Left forelimb (tissue), 1 donor: ENCODE data around the gene ELMO1.

Experiments used
- DNase-seq: peaks from one replicate; pipeline ENCODE4 v3.0.0-alpha.2; 2018; ENCODE audit warnings: low spot score

Gene ELMO1

DNA sequence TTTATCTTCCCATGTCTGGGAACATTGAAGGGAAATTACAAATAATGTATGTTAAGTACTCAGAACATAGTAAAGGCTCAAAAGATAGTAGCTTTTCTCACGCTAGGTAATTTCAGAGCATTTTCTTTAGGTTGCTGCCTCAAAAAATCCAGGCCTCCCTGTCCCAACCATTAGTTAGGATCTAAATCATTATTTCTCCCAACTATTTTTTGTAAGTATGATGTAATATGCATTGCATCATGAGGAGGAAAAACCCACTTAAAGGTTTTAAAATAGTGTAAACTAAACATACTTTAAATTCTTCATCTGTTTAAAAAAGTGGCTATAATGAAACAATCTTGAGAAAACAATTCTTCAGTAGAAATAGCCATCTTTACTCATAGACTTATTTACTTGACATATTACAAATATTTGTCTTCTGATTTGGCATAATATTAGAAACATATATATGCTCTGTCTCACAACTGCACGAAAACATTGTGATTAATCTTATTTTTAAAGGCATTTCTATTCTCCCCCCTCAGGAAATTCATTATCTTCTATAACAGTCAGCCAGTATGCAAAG is 329.3 kb downstream of the ELMO1 start:
- DNase-seq: no peak

DNA sequence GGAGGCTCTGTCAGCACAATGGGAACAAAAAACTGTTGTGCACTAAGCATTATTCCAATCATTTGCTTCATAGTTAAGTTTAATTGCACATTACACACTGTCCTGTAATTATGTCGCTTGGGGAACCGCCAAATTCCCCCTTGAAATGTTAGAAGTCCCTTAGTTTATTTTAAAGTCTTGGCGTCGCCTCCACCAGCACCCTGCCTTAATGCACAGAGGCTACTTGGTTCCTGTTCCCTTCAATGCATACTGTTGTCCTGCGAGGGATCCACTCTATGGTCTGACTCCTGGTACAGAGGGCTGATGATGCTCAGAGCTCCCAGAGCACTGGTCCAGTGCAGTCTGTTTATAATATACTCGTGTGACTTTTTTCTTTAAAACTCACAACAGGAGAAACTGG is 330.7 kb downstream of the ELMO1 start:
- DNase-seq: no peak

GRCh38 chr7:37117292-37117691 is 331.4 kb downstream of the ELMO1 start:
- no peak for DNase-seq

GRCh38 chr7:37116093-37116701 is 332.5 kb downstream of the ELMO1 start:
- DNase-seq: no peak

DNA sequence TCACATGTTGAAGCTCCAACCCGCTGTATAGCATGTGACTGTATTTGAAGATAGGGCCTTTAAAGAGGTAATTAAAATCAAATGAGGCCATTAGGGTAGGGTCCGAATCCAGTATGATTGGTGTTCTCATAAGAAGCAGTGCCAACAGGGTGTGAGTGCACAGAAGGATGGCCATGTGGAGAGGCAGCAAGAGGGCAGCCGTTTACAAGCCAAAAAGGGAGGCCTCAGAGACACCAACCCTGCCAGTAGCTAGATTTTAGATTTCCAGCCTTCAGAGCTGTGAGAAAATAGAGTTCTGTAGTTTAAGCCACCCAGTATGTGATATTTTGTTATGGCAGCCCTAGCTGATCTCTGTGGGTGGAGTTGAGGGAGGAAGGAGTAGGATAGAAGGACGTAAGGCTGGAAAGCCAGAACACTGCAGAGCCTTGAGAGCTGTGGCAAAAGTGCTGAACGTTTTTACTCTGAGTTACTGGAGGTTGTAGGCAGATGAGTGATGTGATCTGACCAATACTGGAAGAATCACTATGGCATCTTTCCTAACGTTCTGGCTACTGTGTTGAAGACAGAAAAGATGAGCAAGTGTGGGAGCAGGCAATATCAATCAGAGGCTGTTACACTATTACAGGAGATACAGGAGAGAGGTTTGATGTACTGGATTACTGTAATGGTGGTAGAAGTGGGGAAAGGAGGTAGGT is 334.9 kb downstream of the ELMO1 start:
- DNase-seq: no peak

DNA sequence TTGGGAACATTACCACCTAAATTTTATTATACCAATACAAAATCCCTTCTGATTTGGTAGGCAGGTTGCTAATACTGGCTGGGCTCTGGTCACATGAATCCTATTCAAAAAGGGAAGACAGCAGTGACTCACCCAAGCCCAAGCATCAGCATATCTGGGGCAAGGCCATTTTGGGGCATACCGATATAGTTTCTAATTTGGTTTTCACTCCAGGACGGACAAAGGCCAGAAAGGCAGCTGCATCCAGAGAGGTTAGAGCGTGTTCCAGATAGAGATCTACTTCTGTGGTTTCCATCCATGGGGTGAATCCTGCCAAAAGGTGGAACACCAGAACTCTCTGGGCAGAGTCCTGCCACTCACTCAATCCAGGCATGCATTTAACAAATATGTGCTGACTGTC is 335.8 kb downstream of the ELMO1 start:
- DNase-seq: no peak

- DNase-seq: no peak
Observed at GRCh38 chr7:37112218-37112617, 336.4 kb downstream of the ELMO1 start.

DNA sequence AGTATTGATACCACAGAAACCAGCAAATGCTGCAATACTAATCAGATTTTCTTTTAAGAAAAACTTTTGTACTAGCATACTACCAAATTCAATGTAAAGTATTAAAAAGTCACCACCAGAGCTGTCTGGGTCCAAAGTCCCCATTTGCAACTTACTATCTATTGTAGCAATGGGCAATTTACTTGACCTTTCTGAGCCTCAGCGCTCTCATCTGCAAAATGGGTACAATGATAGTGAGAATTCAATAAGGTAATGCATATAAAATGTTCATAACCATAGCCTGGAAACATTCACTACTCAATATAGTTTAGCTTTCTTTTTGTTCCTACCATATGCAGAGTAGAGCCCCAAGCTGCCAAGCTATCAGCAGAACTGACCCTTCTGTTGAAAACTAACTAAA is 337.2 kb downstream of the ELMO1 start:
- no peak for DNase-seq

DNA sequence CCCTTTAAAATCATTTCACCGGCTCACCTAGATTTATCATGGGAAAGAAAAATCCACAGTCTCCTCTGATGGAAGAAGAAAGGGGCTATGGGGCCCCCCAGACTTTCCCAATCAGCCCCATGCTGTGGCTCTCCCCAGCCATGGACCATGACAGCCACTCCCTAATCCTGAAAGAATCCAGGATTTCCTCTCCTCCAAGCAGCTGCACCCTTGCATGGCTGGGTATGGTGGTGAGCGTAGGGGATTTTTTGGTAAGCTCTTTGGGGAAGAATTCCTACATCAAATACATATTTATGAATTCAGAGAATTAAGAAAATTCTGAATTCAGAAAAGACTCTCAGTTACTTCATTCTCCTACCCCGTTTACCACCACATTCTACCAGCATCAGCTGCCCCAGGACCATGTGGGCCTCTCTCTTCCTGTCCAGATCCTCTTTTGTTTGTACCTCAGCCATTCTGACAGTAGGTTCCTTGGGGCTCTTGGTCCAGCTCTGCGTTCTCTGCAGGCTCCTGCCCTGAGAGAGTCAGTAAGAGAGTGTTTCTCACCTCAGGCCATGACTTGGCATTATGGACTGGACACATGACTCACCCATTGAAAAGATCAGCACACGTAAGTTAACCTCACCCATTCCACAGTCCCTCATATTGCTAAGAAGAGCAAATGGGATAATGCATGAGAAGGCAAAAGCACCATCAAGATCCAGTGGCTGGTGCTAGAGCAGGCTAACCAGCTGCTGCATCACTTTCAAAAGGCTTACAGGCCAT is 337.8 kb downstream of the ELMO1 start:
- DNase-seq: no peak

GRCh38 chr7:37109843-37110242 is 338.8 kb downstream of the ELMO1 start:
- DNase-seq: no peak

- no peak for DNase-seq
Observed at GRCh38 chr7:37109016-37109683, 339.5 kb downstream of the ELMO1 start.

DNA sequence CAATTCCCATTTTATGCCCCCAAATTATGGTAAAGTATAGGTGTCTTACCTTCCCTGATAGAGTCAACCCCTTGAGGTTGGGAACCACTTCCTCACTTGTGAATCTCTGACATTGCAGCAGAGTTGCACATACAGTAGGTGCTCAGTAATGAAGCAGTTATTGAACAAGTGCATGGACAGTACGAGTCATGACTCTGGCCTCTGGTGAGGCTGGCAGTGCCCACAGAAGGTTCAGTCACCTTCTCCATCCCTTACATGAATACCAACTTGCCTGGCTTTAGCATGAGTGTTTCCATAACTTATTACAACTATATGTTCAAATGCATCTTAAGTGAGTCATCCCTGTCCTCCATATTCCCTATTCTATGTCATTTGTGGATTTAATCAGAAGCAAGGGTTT is 340.0 kb downstream of the ELMO1 start:
- DNase-seq: no peak

- no peak for DNase-seq
Observed at GRCh38 chr7:37107047-37107750, 341.5 kb downstream of the ELMO1 start.

GRCh38 chr7:37105762-37106161 is 342.9 kb downstream of the ELMO1 start:
- no peak for DNase-seq

- no peak for DNase-seq
Observed at GRCh38 chr7:37104822-37105518, 343.7 kb downstream of the ELMO1 start.

DNA sequence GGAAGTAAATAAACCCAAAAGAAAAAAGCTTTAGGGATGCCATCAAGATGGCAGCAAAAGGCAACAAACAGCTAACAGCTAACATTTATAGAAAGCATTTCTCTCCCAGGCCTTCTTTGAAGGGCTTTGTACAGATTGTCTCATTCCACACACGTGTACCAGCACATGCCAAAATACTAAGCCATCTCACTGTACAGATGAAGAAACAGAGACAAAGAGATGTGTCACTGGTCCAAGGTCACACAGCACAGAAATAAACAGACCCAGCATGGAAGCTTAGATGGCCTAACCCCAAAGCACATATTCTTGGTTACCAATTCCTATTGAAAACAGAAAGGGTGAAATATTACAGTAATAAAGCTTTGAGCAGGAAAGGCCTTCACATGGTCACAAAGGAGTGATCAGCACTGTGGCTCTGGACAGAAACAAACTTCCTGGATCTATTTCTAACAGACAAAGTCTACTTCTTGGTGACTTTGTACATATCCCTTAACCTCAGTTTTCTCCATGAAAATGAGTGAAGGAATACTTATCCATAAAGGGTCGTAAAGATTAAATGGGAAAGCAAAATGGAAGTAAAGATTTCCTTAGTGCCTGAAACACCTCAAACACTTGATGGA is 346.0 kb downstream of the ELMO1 start:
- no peak for DNase-seq

DNA sequence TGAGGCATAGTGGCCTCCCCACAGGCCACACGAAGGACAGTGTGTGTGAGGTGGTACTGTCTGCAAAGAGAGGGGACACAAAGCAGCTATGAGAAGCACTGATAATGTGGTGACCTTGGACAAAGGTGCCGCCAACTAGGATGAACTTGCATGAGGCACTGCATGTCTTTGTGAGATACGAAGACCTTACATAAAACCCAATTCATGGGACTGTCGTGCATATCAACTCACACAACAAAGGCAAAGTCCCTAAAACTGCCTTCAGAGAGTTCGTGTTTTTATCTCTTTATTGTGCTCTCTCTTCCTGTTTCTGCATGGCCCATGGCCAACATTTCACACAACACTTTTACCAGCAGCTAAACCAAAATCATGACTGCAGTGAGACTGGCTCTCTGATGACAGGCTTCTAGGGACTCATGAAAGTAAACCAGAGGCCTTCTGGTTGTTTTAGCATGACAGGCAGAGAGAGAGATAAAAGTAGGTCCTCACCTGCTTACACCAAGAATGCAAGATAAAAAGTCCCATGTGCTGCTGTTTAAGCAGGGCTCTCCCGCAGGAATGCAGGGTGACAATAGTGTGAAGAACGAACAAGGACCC is 347.8 kb downstream of the ELMO1 start:
- no peak for DNase-seq

DNA sequence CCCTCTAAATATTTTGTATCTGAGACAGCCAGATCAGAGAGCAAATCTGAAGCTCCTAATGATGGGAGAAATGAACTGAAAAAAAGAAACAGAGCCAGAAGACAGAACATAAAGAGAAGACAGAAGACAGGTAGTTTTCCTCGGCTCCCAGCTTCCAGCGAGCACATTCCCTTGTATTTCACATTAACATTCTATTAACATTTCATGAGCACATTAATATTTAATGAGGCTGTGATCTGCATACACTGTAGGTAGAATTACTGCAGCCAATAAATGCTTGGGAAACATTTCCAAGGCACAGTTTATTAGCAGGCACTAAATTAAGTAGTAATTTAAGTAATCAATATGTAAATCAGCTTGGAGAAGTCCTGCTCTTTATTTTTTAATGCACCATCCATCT is 349.9 kb downstream of the ELMO1 start:
- DNase-seq: no peak

- no peak for DNase-seq
Observed at GRCh38 chr7:37097983-37098382, 350.7 kb downstream of the ELMO1 start.

DNA sequence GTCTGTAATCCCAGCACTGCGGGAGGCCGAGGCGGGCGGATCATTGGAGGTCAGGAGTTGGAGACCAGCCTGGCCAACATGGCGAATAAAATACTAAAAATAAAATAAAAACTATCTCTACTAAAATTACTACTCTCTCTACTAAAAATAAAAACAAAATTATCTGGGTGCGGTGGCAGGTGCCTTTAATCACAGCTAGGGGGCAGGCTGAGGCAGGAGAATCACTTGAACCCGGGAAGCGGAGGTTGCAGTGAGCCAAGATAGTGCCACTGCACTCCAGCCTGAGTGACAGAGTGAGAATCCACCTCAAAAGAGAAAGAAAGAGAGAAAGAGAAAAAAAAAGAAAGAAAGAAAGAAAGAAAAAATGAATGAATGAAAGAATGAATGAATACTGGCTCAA is 351.4 kb downstream of the ELMO1 start:
- DNase-seq: no peak
